Epithelial cell of proximal tubule (primary cell): ENCODE measurements around the gene NDUFA11. TPM values are rescaled to one million over a fixed set of nuclear protein-coding genes. Genes with fewer than 3 reads are reported as not detected.
"Not testable (repeated sequence)": the region's sequence is repeated elsewhere in the genome, so short reads cannot be mapped to it uniquely, and the experiment has no call there.

Experiments used
- DNase-seq: peaks from one replicate; pipeline ENCODE4 v3.0.0-alpha.2; 2011; ENCODE audit warnings: low read depth
- H3K4me3 ChIP-seq: 2 replicates; pipeline ENCODE4 v1.5.1; 2011; ENCODE audit warnings: low read depth, mild to moderate bottlenecking, low read length
- total RNA-seq: library from RNA; depleted of rRNA; stranded (reverse); fragments of >200 nt; gene quantifications from 2 replicates; pipeline ENCODE4 v1.2.3, GENCODE V29; 2015
- TF ChIP-seq, protein P1 (sequence below): conservative IDR thresholded peaks from 2 replicates; pipeline ENCODE4 v1.5.1; 2012; ENCODE audit warnings: low read depth, mild to moderate bottlenecking, low read length

Gene NDUFA11
- total RNA-seq, 1 donor from 2014 or later: 246 TPM

DNA sequence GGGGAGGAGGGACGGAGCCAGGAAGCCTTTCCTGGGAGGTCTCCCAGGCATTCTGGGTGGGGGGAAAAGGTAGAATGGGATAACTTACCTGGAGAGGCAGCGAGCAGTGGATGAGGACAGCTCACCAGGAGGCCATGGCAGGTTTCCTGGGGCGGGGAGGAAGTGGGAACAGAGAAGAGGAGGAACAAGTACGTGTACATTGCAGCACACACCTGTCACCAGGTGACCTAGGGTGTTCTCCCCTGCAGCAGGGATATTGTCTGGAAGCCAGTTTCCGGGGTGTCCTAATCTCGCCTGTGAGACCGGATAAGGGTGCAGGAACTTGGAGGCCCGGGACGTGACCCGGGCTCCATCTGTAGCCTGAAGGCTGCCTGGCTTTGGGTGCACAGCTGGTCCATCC lies 52.3 kb downstream of the NDUFA11 start, which contains the start of gene FUT3:
TSS of gene FUT3 (minus strand) at position 148 of the 400 bp plus-strand sequence.
- TF ChIP-seq, protein P1, sequence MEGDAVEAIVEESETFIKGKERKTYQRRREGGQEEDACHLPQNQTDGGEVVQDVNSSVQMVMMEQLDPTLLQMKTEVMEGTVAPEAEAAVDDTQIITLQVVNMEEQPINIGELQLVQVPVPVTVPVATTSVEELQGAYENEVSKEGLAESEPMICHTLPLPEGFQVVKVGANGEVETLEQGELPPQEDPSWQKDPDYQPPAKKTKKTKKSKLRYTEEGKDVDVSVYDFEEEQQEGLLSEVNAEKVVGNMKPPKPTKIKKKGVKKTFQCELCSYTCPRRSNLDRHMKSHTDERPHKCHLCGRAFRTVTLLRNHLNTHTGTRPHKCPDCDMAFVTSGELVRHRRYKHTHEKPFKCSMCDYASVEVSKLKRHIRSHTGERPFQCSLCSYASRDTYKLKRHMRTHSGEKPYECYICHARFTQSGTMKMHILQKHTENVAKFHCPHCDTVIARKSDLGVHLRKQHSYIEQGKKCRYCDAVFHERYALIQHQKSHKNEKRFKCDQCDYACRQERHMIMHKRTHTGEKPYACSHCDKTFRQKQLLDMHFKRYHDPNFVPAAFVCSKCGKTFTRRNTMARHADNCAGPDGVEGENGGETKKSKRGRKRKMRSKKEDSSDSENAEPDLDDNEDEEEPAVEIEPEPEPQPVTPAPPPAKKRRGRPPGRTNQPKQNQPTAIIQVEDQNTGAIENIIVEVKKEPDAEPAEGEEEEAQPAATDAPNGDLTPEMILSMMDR: no peak
- no peak within 1 kb of the TSS for H3K4me3 ChIP-seq
- no peak for DNase-seq

DNA sequence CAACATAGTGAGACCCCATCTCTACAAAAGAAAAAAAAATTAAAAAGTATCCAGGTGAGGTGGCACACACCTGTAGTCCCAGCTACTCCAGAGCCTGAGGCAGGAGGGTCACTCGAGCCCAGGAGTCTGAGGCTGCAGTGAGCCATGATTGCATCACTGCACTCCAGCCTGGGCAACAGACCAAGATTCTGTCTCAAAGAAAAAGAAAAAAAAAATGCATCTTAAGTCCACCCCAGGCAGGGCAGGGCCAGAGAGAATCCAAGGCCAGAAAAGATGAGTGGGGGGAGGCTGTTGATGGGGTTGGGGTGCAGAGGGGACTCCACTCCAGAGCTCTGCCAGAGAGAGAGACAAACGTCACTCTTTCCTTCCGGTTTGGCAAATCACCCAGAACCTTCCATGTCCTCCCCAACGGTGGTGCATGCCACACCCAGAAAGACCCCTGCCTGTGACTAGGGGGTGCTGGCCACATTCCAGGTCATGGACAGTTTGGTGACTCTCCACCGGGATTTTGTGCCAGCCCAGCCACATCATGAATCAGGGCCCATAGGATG lies 52.8 kb downstream of the NDUFA11 start:
- DNase-seq: no peak
- H3K4me3 ChIP-seq: no peak overlapping the region
- TF ChIP-seq, protein P1: no peak

DNA sequence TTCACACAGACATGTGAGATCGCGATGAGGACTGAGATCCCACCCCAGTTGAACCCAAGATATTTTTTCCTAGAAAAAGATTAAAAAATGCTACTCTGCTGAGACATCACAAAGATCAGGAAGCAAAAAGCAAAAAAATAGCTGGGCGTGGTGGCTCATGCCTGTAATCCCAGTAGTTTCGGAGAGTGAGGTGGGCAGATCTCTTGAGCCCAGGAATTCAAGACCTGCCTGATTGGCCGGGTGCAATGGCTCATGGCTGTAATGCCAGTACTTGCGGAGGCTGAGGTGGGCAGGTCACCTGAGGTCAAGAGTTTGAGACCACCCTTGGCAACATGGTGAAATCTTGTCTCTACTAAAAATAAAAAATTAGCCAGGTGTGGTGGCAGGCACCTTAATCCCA lies 53.4 kb downstream of the NDUFA11 start:
- DNase-seq: no peak
- H3K4me3 ChIP-seq: no peak overlapping the region
- TF ChIP-seq, protein P1: no peak

DNA sequence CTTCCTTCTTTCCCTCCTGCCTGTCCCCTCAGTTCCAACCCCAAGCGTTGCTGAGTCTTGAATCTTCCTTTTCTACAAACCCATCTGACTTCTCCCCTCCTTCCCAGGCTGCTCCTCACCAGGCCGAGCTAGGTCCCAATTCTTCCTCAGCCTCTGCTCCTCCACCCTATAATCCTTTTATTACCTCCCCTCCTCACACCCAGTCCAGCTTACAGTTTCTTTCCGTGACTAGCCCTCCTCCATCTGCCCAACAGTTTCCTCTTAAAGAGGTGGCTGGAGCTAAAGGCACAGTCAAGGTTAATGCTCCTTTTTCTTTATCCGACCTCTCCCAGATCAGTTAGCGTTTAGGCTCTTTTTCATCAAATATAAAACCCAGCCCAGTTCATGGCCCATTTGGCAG lies 55.0 kb downstream of the NDUFA11 start:
- not testable (repeated sequence) for H3K4me3 ChIP-seq

DNA sequence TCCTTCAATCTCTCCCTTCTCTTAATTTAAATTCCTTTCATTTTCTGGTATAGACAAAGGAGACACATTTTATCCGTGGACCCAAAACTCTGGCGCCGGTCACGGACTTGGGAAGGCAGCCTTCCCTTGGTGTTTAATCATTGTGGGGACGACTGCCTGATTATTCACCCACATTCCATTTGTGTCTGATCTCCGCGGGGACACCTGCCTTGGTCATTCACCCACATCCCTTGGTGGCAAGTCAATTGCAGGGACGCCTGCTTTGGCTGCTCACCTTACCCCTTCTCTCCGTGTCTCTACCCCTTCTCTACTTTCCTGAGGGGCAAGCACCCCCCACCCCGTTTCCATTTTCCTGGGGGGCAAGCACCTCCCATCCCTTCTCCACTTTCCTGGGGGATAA lies 55.7 kb downstream of the NDUFA11 start:
- DNase-seq, H3K4me3 ChIP-seq: not testable (repeated sequence)

More for the DNA sequence above, 55.0 kb downstream of the NDUFA11 start:
- not testable (repeated sequence) for DNase-seq

Other genes with a start within 250 kb of the NDUFA11 start
- 61.2 and 67.6 TPM in 2 replicates for gene MICOS13, start 223.3 kb downstream of the NDUFA11 start, total RNA-seq
- 4.3 and 13.5 TPM in 2 replicates for gene HSD11B1L, start 222.8 kb downstream of the NDUFA11 start, total RNA-seq
- 808 and 1,224 TPM in 2 replicates for gene RPL36, start 213.5 kb downstream of the NDUFA11 start, total RNA-seq
- 115 and 134 TPM in 2 replicates for gene LONP1, start 183.6 kb downstream of the NDUFA11 start, total RNA-seq
- gene CATSPERD, start 183.2 kb downstream of the NDUFA11 start, total RNA-seq: 0.65 TPM in 1 of 2 replicates, not detected in the other
- gene PRR22, start 119.0 kb downstream of the NDUFA11 start, total RNA-seq: 1.5 TPM in 1 of 2 replicates, not detected in the other
- gene DUS3L, start 112.6 kb downstream of the NDUFA11 start, total RNA-seq: 35.1 and 56.8 TPM in 2 replicates
- 0.69 and 0.94 TPM in 2 replicates for gene NRTN, start 98.7 kb downstream of the NDUFA11 start, total RNA-seq
- not detected in 2 replicates for gene FUT6, start 64.1 kb downstream of the NDUFA11 start, total RNA-seq
- gene FUT3, start 52.3 kb downstream of the NDUFA11 start, total RNA-seq: 1.4 and 5.4 TPM in 2 replicates
- gene FUT5, start 33.2 kb downstream of the NDUFA11 start, total RNA-seq: not detected in 2 replicates
- 0.87 and 2.2 TPM in 2 replicates for gene VMAC, start 1.1 kb upstream of the NDUFA11 start, total RNA-seq
- gene CAPS, start 10.5 kb upstream of the NDUFA11 start, total RNA-seq: 4.2 and 10.5 TPM in 2 replicates
- gene RANBP3, start 74.3 kb upstream of the NDUFA11 start, total RNA-seq: 77.3 and 81.9 TPM in 2 replicates
- 2.6 and 4.2 TPM in 2 replicates for gene RFX2, start 206.7 kb upstream of the NDUFA11 start, total RNA-seq
- not detected in 2 replicates for gene ACSBG2, start 231.9 kb upstream of the NDUFA11 start, total RNA-seq